Ishikawa (cell line): Measurements from ENCODE around the gene STPG3.

ENCODE experiments used
- CEBPB ChIP-seq: IDR thresholded peaks from 2 replicates; pipeline ENCODE4 v1.6.1; 2012
- CREB1 ChIP-seq: IDR thresholded peaks from 2 replicates; pipeline ENCODE4 v1.6.1; 2012; ENCODE audit warnings: low read depth
- EGR1 ChIP-seq: IDR thresholded peaks from 2 replicates; pipeline ENCODE4 v1.6.1; 2012
- EP300 ChIP-seq: IDR thresholded peaks from 2 replicates; pipeline ENCODE4 v1.6.1; 2012; ENCODE audit warnings: borderline replicate concordance
- FOXM1 ChIP-seq: IDR thresholded peaks from 2 replicates; pipeline ENCODE4 v1.6.1; 2012; ENCODE audit warnings: low read depth, borderline replicate concordance
- MAX ChIP-seq: IDR thresholded peaks from 2 replicates; pipeline ENCODE4 v1.6.1; 2012
- NFIC ChIP-seq: IDR thresholded peaks from 2 replicates; pipeline ENCODE4 v1.6.1; 2012
- RAD21 ChIP-seq: IDR thresholded peaks from 2 replicates; pipeline ENCODE4 v1.6.1; 2012; ENCODE audit warnings: low read depth
- REST ChIP-seq: IDR thresholded peaks from 2 replicates; pipeline ENCODE4 v1.6.1; 2012; ENCODE audit warnings: low read depth, mild to moderate bottlenecking
- TAF1 ChIP-seq: IDR thresholded peaks from 2 replicates; pipeline ENCODE4 v1.6.1; 2012; ENCODE audit warnings: low read depth, mild to moderate bottlenecking
- TCF12 ChIP-seq: IDR thresholded peaks from 2 replicates; pipeline ENCODE4 v1.6.1; 2012; ENCODE audit warnings: low read depth
- TEAD4 ChIP-seq: IDR thresholded peaks from 2 replicates; pipeline ENCODE4 v1.6.1; 2012
- USF1 ChIP-seq: IDR thresholded peaks from 2 replicates; pipeline ENCODE4 v1.6.1; 2012
- YY1 ChIP-seq: IDR thresholded peaks from 2 replicates; pipeline ENCODE4 v1.6.1; 2012; ENCODE audit warnings: low read depth
- ZBTB7A ChIP-seq: IDR thresholded peaks from 2 replicates; pipeline ENCODE4 v1.6.1; 2012; ENCODE audit warnings: low read depth

The STPG3 gene

GRCh38 chr9:137224830-137225694 is 26.0 kb upstream of the STPG3 start, which contains the start of gene CYSRT1:
Gene CYSRT1, plus strand, starts transcription at chr9:137225174. Its CDS starts 448 bp downstream, at chr9:137225622.
- TF ChIP-seq CREB1 (no peak), REST (no peak), EGR1 (no peak), ZBTB7A (no peak), EP300 (no peak), TEAD4 (no peak), RAD21 (no peak), YY1 (no peak), USF1 (no peak), MAX (no peak), TCF12 (no peak), FOXM1 (no peak), NFIC (no peak), CEBPB (no peak)

GRCh38 chr9:137225699-137226331 is 25.3 kb upstream of the STPG3 start:
- 0 out of 2 replicates have a peak, but pooled peaks have one; percentile 13 for TF ChIP-seq ZBTB7A
- no peak for TF ChIP-seq RAD21
- TF ChIP-seq YY1, result no peak

GRCh38 chr9:137226338-137227053 is 24.6 kb upstream of the STPG3 start:
- no peak; the same call in 1 of the 2 replicates for TF ChIP-seq EP300

- TF ChIP-seq EP300, result peak; percentile 89
- peak; percentile 78 for TF ChIP-seq TEAD4
- no peak for TF ChIP-seq REST
- peak; percentile 56; the same call in 1 of the 2 replicates for TF ChIP-seq YY1
- TF ChIP-seq ZBTB7A, result peak; percentile 96
- no peak; the same call in none of the 2 replicates for TF ChIP-seq MAX
- no peak; the same call in 1 of the 2 replicates for TF ChIP-seq CEBPB
- peak; percentile 99 for TF ChIP-seq NFIC
- 0 out of 2 replicates have a peak, but pooled peaks have one; percentile 50 for TF ChIP-seq EGR1
- peak; percentile 40; the same call in 1 of the 2 replicates for TF ChIP-seq TAF1
- no peak for TF ChIP-seq USF1
- peak; percentile 94 for TF ChIP-seq TCF12
- TF ChIP-seq FOXM1, result peak; percentile 71
- TF ChIP-seq CREB1, result no peak
- peak; percentile 95 for TF ChIP-seq RAD21
These were observed 23.8 kb upstream of the STPG3 start, which contains the start of gene RNF224 for GRCh38 chr9:137227054-137227852. Gene RNF224, plus strand, starts transcription at chr9:137227502. Its CDS starts 834 bp downstream, at chr9:137228336.
